ENCODE measurements around the gene TMEM200B. TPM values are rescaled to one million over a fixed set of nuclear protein-coding genes. Genes with fewer than 3 reads are reported as not detected.

TMEM200B gene
- not detected in 2 replicates for total RNA-seq

DNA sequence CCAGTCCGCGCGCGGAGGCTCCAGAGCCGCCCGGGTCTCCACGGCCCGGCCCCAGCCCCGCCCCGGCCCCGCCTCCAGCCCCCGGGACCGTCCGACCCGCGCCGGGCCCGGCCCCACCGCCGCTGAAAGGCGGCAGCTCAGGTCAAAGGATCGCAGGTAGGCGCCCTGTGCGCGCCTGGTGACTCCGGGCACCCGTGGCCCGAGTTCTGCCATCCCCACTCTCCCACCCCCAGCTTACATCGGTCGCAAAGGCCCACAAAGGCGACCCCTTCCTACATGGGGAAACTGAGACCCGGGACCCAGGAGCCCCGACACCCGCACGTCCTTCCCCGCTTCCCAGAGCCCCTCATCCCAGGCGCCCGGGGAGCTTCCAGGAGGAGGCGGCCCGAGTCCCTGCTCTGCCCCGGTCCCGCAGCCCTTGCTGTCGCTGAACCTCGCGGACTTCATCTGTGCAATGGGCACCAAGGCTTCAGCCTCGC, at the start of gene TMEM200B:
Gene TMEM200B, minus strand, starts transcription at position 17 of the 479 bp plus-strand sequence. CDS start 2,075 bp downstream, outside the sequence.
- POLR2A ChIA-PET, result interaction anchor here (0.5 to 0.8 kb wide), 5 partner anchors 10 to 888 kb away, joined by 3 to 7 read pairs (median 3); no protein-coding TSS in a partner anchor
- intact Hi-C loops (cut with micrococcal nuclease), result loop anchor here (1.0 kb wide), 1 partner anchor 57 kb away; the partner anchor contains the start of gene SRSF4
- no peak for ATAC-seq (ENCODE audit: low read depth)
- Mint-ChIP-seq H3K27me3 (peaks cover 10% of the 10 kb centered on the region), H3K9me3 (no peaks in the 10 kb centered on the region), H3K27ac (no peak within 1 kb of the TSS), H3K4me1 (peaks cover 19% of the 10 kb centered on the region), H3K4me3 (peak within 1 kb of the TSS; percentile 79), H3K36me3 (ENCODE audit: low read depth) (peaks cover 11% of the 10 kb centered on the region)
- CTCF ChIA-PET, result no interaction called here
- TF ChIP-seq, protein P1, sequence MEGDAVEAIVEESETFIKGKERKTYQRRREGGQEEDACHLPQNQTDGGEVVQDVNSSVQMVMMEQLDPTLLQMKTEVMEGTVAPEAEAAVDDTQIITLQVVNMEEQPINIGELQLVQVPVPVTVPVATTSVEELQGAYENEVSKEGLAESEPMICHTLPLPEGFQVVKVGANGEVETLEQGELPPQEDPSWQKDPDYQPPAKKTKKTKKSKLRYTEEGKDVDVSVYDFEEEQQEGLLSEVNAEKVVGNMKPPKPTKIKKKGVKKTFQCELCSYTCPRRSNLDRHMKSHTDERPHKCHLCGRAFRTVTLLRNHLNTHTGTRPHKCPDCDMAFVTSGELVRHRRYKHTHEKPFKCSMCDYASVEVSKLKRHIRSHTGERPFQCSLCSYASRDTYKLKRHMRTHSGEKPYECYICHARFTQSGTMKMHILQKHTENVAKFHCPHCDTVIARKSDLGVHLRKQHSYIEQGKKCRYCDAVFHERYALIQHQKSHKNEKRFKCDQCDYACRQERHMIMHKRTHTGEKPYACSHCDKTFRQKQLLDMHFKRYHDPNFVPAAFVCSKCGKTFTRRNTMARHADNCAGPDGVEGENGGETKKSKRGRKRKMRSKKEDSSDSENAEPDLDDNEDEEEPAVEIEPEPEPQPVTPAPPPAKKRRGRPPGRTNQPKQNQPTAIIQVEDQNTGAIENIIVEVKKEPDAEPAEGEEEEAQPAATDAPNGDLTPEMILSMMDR (IDR thresholded peaks at IDR 0.05), result no peak
- peak; percentile 20 for DNase-seq

DNA sequence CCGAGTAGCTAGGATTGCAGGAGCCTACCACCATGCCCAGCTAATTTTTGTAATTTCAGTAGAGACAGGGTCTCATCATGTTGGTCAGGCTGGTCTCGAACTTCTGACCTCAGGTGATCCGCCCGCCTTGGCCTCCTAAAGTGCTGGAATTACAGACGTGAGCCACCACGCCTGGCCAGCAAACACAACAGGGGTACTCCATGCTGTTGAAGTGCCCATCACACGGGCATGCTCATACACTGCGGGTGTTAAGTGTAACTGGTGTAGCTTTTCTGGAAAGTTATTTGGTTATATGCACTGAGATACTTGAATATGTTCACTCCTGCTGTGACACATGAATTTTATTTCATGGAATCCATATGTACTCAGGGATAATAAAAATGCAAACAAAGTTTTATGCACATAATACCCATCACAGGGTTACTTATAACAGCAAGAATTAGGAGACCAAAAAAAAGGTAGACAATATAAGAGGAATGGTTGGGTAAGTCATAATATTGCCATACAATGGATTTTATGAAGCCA, 48.8 kb upstream of the TMEM200B start:
- H3K27ac Mint-ChIP-seq, result no peak overlapping the region
- H3K4me1 Mint-ChIP-seq, result peaks cover 56% of the 10 kb centered on the region
- CTCF ChIA-PET, result interaction anchor here (2.0 kb wide), 1 partner anchor 9 kb away, joined by 7 read pairs; the partner anchor contains the start of gene SRSF4
- TF ChIP-seq, protein P1 (IDR thresholded peaks at IDR 0.05), result no peak
- POLR2A ChIA-PET, result interaction anchor here (0.7 to 1.2 kb wide), 2 partner anchors 10 to 184 kb away, joined by 5 to 10 read pairs; no protein-coding TSS in a partner anchor
- no peak for ATAC-seq (ENCODE audit: low read depth)
- DNase-seq, result no peak
- H3K4me3 Mint-ChIP-seq, result no peak overlapping the region
- intact Hi-C loops (cut with micrococcal nuclease), result no loop called here
- H3K36me3 Mint-ChIP-seq (ENCODE audit: low read depth), result peaks cover 47% of the 10 kb centered on the region
- no peaks in the 10 kb centered on the region for H3K27me3 Mint-ChIP-seq
- H3K9me3 Mint-ChIP-seq, result no peaks in the 10 kb centered on the region

DNA sequence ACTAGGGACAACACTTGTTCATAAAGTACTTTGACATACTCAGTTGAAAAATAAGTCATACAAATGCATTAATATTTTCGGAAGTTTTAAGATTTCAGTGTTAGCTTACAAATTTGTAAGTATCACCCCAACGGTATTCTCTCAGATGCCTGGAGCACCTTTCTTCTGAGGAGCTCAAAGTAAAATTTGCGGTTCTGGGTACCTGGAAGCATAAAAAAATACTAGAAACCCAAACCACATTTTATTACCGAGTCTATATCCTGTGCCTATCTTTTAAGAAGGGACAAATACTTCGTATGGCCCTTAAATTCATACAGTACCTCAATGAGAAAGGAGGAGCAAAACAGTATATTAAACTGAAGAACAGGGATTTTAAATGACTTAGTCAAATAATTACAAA, 47.8 kb upstream of the TMEM200B start:
- H3K4me3 Mint-ChIP-seq, result peak overlapping the region; percentile 60
- intact Hi-C loops (cut with micrococcal nuclease), result loop anchor here (1.0 kb wide), 1 partner anchor 10 kb away; the partner anchor contains the start of gene SRSF4
- no peak overlapping the region for H3K27ac Mint-ChIP-seq
- H3K36me3 Mint-ChIP-seq (ENCODE audit: low read depth), result peaks cover 51% of the 10 kb centered on the region
- H3K9me3 Mint-ChIP-seq, result no peaks in the 10 kb centered on the region
- peaks cover 48% of the 10 kb centered on the region for H3K4me1 Mint-ChIP-seq
- ATAC-seq (ENCODE audit: low read depth), result no peak
- ChIA-PET CTCF (interaction anchor here (0.9 to 2.0 kb wide), 2 partner anchors 10 to 31 kb away, joined by 3 to 7 read pairs; partner anchors contain the start of gene SRSF4), POLR2A (interaction anchor here (0.6 to 3.3 kb wide), 3 partner anchors 10 to 523 kb away, joined by 5 to 20 read pairs (median 7); partner anchors contain the start of genes RNU11 and SRSF4)
- H3K27me3 Mint-ChIP-seq, result no peaks in the 10 kb centered on the region
- no peak for DNase-seq
- TF ChIP-seq, protein P1 (IDR thresholded peaks at IDR 0.05), result no peak

DNA sequence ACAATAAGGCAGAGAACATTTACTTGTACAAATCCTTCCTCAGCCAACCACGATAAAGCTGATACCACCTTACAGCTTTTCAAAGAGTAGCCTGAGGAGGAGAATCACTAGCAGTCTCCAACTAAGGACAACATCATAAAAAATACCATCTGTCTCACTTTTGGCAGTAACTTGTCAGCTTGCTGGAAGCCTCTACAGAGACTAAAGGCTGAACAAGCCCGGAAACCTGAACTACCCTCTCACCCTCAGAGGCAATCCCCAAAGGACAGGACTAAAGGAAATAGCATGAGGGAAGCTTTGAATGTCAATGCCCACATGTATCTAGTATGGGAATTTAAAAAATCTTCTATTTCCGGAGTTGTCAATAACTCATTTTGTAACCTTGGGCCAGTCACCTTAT, 47.4 kb upstream of the TMEM200B start:
- DNase-seq, result no peak
- H3K4me1 Mint-ChIP-seq, result peaks cover 45% of the 10 kb centered on the region
- peak overlapping the region; percentile 60 for H3K4me3 Mint-ChIP-seq
- CTCF ChIA-PET, result interaction anchor here (0.9 to 2.0 kb wide), 2 partner anchors 11 to 31 kb away, joined by 3 to 7 read pairs; partner anchors contain the start of gene SRSF4
- intact Hi-C loops (cut with micrococcal nuclease), result loop anchor here (1.0 kb wide), 1 partner anchor 10 kb away; the partner anchor contains the start of gene SRSF4
- TF ChIP-seq, protein P1 (IDR thresholded peaks at IDR 0.05), result no peak
- no peaks in the 10 kb centered on the region for H3K27me3 Mint-ChIP-seq
- POLR2A ChIA-PET, result interaction anchor here (0.6 to 3.3 kb wide), 3 partner anchors 11 to 523 kb away, joined by 5 to 20 read pairs (median 7); partner anchors contain the start of genes RNU11 and SRSF4
- ATAC-seq (ENCODE audit: low read depth), result peak; percentile 64
- peaks cover 54% of the 10 kb centered on the region for H3K36me3 Mint-ChIP-seq (ENCODE audit: low read depth)
- H3K9me3 Mint-ChIP-seq, result no peaks in the 10 kb centered on the region
- peak overlapping the region; percentile 56 for H3K27ac Mint-ChIP-seq

DNA sequence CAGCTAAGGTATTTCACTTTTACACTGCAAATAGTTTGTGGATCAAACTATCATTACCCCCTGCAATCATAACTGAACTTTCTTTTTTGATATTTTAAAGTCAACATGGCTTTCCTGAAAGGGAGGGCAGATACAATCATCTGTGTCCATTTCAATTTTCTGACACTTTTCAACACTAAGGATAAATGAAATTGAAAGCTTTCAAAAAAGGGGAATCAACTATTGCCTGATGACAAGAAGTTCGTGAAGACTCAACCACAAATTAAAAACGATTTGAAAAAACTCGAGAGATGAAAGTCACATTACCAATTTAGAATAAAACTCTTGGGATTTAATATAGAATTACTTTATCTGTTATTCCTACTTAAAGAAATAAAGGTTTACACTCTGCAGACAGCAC, 46.3 kb upstream of the TMEM200B start:
- no peak for DNase-seq
- Mint-ChIP-seq H3K27me3 (no peaks in the 10 kb centered on the region), H3K9me3 (no peaks in the 10 kb centered on the region), H3K27ac (no peak overlapping the region), H3K4me3 (peak overlapping the region; percentile 2), H3K4me1 (peaks cover 45% of the 10 kb centered on the region), H3K36me3 (ENCODE audit: low read depth) (peaks cover 65% of the 10 kb centered on the region)
- intact Hi-C loops (cut with micrococcal nuclease), result no loop called here
- ChIA-PET POLR2A (interaction anchor here (0.5 to 3.3 kb wide), 2 partner anchors 12 to 443 kb away, joined by 3 to 20 read pairs; partner anchors contain the start of gene SRSF4), CTCF (no interaction called here)
- TF ChIP-seq, protein P1 (IDR thresholded peaks at IDR 0.05), result no peak
- ATAC-seq (ENCODE audit: low read depth), result no peak

Measured in activated B cell treated with CpG ODN at 0.5 μM for 24 hours (primary cell).